Neural cell (in vitro differentiated cells): ENCODE data around the gene ANXA5. TPM values are rescaled to one million over a fixed set of nuclear protein-coding genes. Genes with fewer than 3 reads are reported as not detected.

Experiments used
- H2AFZ ChIP-seq: fragments of 200-600, 300-800 bp; sonication (generic), shearing (Covaris generic); 2 replicates; pipeline ENCODE4 v1.6.0; 2014; ENCODE audit warnings: low read depth, mild to moderate bottlenecking, antibody characterized with exemption, low read length, moderate library complexity
- H3F3A ChIP-seq: fragments of 200-600 bp; shearing (Covaris generic); 2 replicates; pipeline ENCODE4 v1.6.1; 2016; ENCODE audit warnings: mild to moderate bottlenecking, moderate library complexity, mixed read lengths, antibody characterized with exemption, low read length; ENCODE audit not compliant: insufficient read depth, poor library complexity, severe bottlenecking
- H3K27ac ChIP-seq: fragments of 200-600, 300-800 bp; sonication (generic), shearing (Covaris generic); 2 replicates; pipeline ENCODE4 v1.5.1; 2014; ENCODE audit warnings: mild to moderate bottlenecking, low read length, moderate library complexity
- H3K27me3 ChIP-seq: fragments of 300-800, 200-600 bp; sonication (generic), shearing (Covaris generic); 2 replicates; pipeline ENCODE4 v1.6.0; 2014; ENCODE audit warnings: mild to moderate bottlenecking, low read depth, low read length, moderate library complexity; ENCODE audit not compliant: insufficient read depth
- H3K36me3 ChIP-seq: fragments of 300-800, 200-600 bp; sonication (generic), shearing (Covaris generic); 2 replicates; pipeline ENCODE4 v1.5.1; 2014; ENCODE audit warnings: mild to moderate bottlenecking, antibody characterized with exemption, low read length, moderate library complexity; ENCODE audit not compliant: insufficient read depth
- H3K4me2 ChIP-seq: fragments of 300-800, 200-600 bp; sonication (generic), shearing (Covaris generic); 2 replicates; pipeline ENCODE4 v1.6.0; 2014; ENCODE audit warnings: mild to moderate bottlenecking, low read length
- H3K4me3 ChIP-seq: fragments of 300-800, 200-600 bp; sonication (generic), shearing (Covaris generic); 2 replicates; pipeline ENCODE4 v1.5.1; 2014; ENCODE audit warnings: mild to moderate bottlenecking, low read length, moderate library complexity
- H3K79me2 ChIP-seq: fragments of 200-600 bp; shearing (Covaris generic); replicated peaks from 2 replicates; pipeline ENCODE4 v1.6.0; 2014; ENCODE audit warnings: mild to moderate bottlenecking, low read length, moderate library complexity; ENCODE audit not compliant: insufficient read depth
- H3K9ac ChIP-seq: fragments of 300-800, 200-600 bp; sonication (generic), shearing (Covaris generic); 2 replicates; pipeline ENCODE4 v1.6.1; 2016; ENCODE audit warnings: mild to moderate bottlenecking, low read length, mixed read lengths
- H3K9me2 ChIP-seq: fragments of 200-600 bp; shearing (Covaris generic); 2 replicates; pipeline ENCODE4 v1.6.1; 2016; ENCODE audit warnings: mild to moderate bottlenecking, low read length, mixed read lengths; ENCODE audit not compliant: insufficient read depth
- H3K9me3 ChIP-seq: fragments of 200-600, 300-800 bp; sonication (generic), shearing (Covaris generic); 2 replicates; pipeline ENCODE4 v1.6.1; 2016; ENCODE audit warnings: mild to moderate bottlenecking, mixed run types, low read length, moderate library complexity, mixed read lengths
- H4K20me1 ChIP-seq: fragments of 200-600 bp; shearing (Covaris generic); 2 replicates; pipeline ENCODE4 v1.6.1; 2016; ENCODE audit warnings: mild to moderate bottlenecking, mixed run types; ENCODE audit not compliant: insufficient read depth
- EP300 ChIP-seq: fragments of 450-650 bp; conservative IDR thresholded peaks from 2 replicates; pipeline ENCODE4 v1.6.1; 2014; ENCODE audit warnings: antibody characterized with exemption, mild to moderate bottlenecking, moderate library complexity; ENCODE audit not compliant: poor library complexity, severe bottlenecking
- EZH2 ChIP-seq: fragments of 200-600, 300-800 bp; shearing (Covaris generic), sonication (generic); IDR thresholded peaks from 2 replicates; pipeline ENCODE4 v1.6.1; 2014; ENCODE audit warnings: antibody characterized with exemption, low read length, borderline replicate concordance, mild to moderate bottlenecking; ENCODE audit not compliant: insufficient read depth, poor library complexity, severe bottlenecking
- MXI1 ChIP-seq: fragments of 450-650 bp; conservative IDR thresholded peaks from 2 replicates; pipeline ENCODE4 v1.6.1; 2014; ENCODE audit warnings: antibody characterized with exemption, mild to moderate bottlenecking; ENCODE audit not compliant: poor library complexity, severe bottlenecking
- POLR2AphosphoS5 ChIP-seq: IDR thresholded peaks from 2 replicates; pipeline ENCODE4 v1.6.1; 2012
- RAD21 ChIP-seq: fragments of 450-650 bp; conservative IDR thresholded peaks from 2 replicates; pipeline ENCODE4 v1.6.1; 2014; ENCODE audit warnings: antibody characterized with exemption, mild to moderate bottlenecking, moderate library complexity
- SMC3 ChIP-seq: fragments of 450-650 bp; conservative IDR thresholded peaks from 2 replicates; pipeline ENCODE4 v1.6.1; 2014; ENCODE audit warnings: antibody characterized with exemption, mild to moderate bottlenecking, moderate library complexity; ENCODE audit not compliant: poor library complexity
- TAF1 ChIP-seq: IDR thresholded peaks from 2 replicates; pipeline ENCODE4 v1.6.1; 2012; ENCODE audit warnings: low read depth
- polyA plus RNA-seq: library from polyadenylated mRNA; depleted of rRNA; stranded (reverse); fragments of >200 nt; gene quantifications from 2 replicates; pipeline ENCODE4 v1.2.3, GENCODE V29; 2014
- TF ChIP-seq, protein P1 (sequence below): fragments of 450-650 bp; IDR thresholded peaks from 2 replicates; pipeline ENCODE4 v1.5.1; 2014; ENCODE audit warnings: antibody characterized with exemption, mild to moderate bottlenecking, moderate library complexity; ENCODE audit not compliant: poor library complexity, severe bottlenecking
- TF ChIP-seq, protein P2 (sequence below): IDR thresholded peaks from 2 replicates; pipeline ENCODE4 v1.6.1; 2012; ENCODE audit warnings: borderline replicate concordance

The ANXA5 gene
- polyA plus RNA-seq, 1 donor from 2014 or later = 8.1 TPM

DNA sequence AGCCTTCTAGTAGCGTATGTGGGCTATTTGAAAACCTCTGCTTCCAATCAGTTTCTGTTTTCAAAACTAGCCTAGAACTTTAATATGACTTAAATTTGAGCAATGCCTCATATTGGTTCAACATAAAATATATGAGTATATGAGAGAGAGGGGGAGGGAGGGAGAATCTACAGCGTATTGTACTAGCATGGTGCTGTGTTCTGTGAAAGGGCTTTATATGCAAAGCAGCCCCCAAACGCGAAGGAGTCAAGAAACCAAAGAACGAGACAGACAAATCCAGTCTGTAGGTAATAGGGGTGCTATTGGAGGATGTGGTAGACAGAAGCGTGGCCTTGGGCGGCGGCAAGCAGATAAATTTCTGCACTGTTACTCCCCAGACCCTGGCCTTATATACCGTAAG lies 784 bp upstream of the ANXA5 start:
- TF ChIP-seq, protein P1, sequence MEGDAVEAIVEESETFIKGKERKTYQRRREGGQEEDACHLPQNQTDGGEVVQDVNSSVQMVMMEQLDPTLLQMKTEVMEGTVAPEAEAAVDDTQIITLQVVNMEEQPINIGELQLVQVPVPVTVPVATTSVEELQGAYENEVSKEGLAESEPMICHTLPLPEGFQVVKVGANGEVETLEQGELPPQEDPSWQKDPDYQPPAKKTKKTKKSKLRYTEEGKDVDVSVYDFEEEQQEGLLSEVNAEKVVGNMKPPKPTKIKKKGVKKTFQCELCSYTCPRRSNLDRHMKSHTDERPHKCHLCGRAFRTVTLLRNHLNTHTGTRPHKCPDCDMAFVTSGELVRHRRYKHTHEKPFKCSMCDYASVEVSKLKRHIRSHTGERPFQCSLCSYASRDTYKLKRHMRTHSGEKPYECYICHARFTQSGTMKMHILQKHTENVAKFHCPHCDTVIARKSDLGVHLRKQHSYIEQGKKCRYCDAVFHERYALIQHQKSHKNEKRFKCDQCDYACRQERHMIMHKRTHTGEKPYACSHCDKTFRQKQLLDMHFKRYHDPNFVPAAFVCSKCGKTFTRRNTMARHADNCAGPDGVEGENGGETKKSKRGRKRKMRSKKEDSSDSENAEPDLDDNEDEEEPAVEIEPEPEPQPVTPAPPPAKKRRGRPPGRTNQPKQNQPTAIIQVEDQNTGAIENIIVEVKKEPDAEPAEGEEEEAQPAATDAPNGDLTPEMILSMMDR = no peak
- TF ChIP-seq TAF1 = no peak
- no peak for TF ChIP-seq EP300
- TF ChIP-seq, protein P2, sequence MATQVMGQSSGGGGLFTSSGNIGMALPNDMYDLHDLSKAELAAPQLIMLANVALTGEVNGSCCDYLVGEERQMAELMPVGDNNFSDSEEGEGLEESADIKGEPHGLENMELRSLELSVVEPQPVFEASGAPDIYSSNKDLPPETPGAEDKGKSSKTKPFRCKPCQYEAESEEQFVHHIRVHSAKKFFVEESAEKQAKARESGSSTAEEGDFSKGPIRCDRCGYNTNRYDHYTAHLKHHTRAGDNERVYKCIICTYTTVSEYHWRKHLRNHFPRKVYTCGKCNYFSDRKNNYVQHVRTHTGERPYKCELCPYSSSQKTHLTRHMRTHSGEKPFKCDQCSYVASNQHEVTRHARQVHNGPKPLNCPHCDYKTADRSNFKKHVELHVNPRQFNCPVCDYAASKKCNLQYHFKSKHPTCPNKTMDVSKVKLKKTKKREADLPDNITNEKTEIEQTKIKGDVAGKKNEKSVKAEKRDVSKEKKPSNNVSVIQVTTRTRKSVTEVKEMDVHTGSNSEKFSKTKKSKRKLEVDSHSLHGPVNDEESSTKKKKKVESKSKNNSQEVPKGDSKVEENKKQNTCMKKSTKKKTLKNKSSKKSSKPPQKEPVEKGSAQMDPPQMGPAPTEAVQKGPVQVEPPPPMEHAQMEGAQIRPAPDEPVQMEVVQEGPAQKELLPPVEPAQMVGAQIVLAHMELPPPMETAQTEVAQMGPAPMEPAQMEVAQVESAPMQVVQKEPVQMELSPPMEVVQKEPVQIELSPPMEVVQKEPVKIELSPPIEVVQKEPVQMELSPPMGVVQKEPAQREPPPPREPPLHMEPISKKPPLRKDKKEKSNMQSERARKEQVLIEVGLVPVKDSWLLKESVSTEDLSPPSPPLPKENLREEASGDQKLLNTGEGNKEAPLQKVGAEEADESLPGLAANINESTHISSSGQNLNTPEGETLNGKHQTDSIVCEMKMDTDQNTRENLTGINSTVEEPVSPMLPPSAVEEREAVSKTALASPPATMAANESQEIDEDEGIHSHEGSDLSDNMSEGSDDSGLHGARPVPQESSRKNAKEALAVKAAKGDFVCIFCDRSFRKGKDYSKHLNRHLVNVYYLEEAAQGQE = no peak
- no peak for TF ChIP-seq RAD21
- no peak for TF ChIP-seq EZH2
- TF ChIP-seq MXI1 = no peak
- TF ChIP-seq POLR2AphosphoS5 = no peak
- no peak for TF ChIP-seq SMC3
- Histone ChIP-seq H3K4me2 (no peak overlapping the region), H3K36me3 (no peaks in the 10 kb centered on the region), H3K79me2 (no peaks in the 10 kb centered on the region), H3K27ac (no peak overlapping the region), H3F3A (no peaks in the 10 kb centered on the region), H3K9ac (no peak overlapping the region), H3K27me3 (peaks cover 25% of the 10 kb centered on the region), H3K9me2 (no peaks in the 10 kb centered on the region), H3K9me3 (no peaks in the 10 kb centered on the region), H2AFZ (no peak overlapping the region), H3K4me3 (peak overlapping the region; percentile 81), H4K20me1 (no peaks in the 10 kb centered on the region)

DNA sequence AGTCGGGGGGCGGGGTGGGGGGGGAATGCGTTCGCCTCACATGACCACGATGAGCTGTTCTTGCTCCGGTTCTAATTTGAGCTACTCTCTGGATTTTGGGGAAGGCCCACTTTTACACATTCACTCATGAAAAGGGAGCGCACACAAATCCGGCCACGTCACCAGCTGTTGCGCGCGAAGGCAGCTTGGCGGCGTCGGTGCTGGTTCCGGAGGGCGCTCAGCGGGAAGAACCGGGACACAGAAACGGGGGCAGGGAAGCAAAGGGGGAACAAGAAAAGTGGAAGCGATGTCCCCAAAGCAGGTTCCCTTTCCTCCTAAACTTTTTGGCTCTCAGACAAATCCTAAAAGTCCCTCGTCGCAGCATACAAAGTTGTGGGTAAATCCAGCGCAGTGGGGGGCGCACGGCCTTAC lies 605 bp downstream of the ANXA5 start:
- H2AFZ ChIP-seq = peak overlapping the region; percentile 10
- TF ChIP-seq MXI1 (no peak), SMC3 (peak; percentile 19), EZH2 (no peak), POLR2AphosphoS5 (no peak), EP300 (no peak)
- TF ChIP-seq, protein P1 = peak; percentile 36
- no peaks in the 10 kb centered on the region for H3K9me3 ChIP-seq
- H3K9me2 ChIP-seq = no peaks in the 10 kb centered on the region
- no peaks in the 10 kb centered on the region for H3F3A ChIP-seq
- H3K4me2 ChIP-seq = peak overlapping the region; percentile 62
- no peaks in the 10 kb centered on the region for H3K79me2 ChIP-seq
- no peaks in the 10 kb centered on the region for H4K20me1 ChIP-seq
- no peak overlapping the region for H3K27ac ChIP-seq
- peak overlapping the region; percentile 81 for H3K4me3 ChIP-seq
- peak overlapping the region; percentile 53 for H3K9ac ChIP-seq
- no peaks in the 10 kb centered on the region for H3K36me3 ChIP-seq
- peaks cover 25% of the 10 kb centered on the region for H3K27me3 ChIP-seq
